Measurements from ENCODE around the gene OLFM4. TPM values are rescaled to one million over a fixed set of nuclear protein-coding genes. Genes with fewer than 3 reads are reported as not detected.

OLFM4 gene
- total and polyA plus RNA-seq, 4 donors = 0.39 to 38.8 (median 1.6) TPM

DNA sequence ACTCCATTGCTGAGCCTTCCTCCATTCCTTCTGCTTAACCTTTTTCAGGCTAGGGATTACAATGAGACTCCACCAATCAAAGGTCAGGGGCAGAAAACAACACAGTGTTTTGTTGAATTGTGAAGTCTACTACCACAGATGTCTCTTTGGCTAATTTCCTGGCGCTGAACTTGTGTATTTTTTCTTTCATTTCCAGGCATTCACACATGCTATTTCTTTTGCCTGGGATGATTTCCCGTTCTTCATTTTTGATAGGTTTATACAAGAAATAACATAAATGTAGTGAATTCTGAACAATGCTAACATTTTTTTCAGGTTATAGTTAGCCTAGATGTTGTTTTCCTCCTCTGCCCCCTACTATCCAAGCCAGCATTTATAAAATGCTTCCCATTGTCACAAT, 64.3 kb downstream of the OLFM4 start:
- Histone ChIP-seq H3K4me3 (ENCODE audit: low read length in 2 of 2) (no peak overlapping the region), H3K27ac (ENCODE audit: low read depth in 1 of 2, low read length in 2 of 2) (no peak overlapping the region), H3K9me3 (ENCODE audit: control insufficient read depth, low read length) (no peaks in the 10 kb centered on the region), H3K4me1 (ENCODE audit: control insufficient read depth in 1 of 2, insufficient read depth in 2 of 2, low read length in 2 of 2) (no peaks in the 10 kb centered on the region), H3K36me3 (ENCODE audit: control insufficient read depth in 1 of 2, insufficient read depth in 2 of 2, low read length in 1 of 2) (no peaks in the 10 kb centered on the region), H3K27me3 (ENCODE audit: control insufficient read depth in 1 of 2, insufficient read depth in 2 of 2, low read length in 1 of 2) (no peaks in the 10 kb centered on the region)
- 51 to 67% methylated on average over 2 of the region's 2 CpGs for WGBS, 2 donors
- no peak for DNase-seq
- intact Hi-C loops (cut with DNase I) = no loop called here
- ATAC-seq (ENCODE audit: low FRiP score) = no peak

- peaks cover 0 to 1% of the 10 kb centered on the region in 2 donors for H3K27me3 ChIP-seq (ENCODE audit: control insufficient read depth in 1 of 2, insufficient read depth in 2 of 2, low read length in 1 of 2)
- H3K4me3 ChIP-seq (ENCODE audit: low read length in 2 of 2) = no peak overlapping the region
- H3K36me3 ChIP-seq (ENCODE audit: control insufficient read depth in 1 of 2, insufficient read depth in 2 of 2, low read length in 1 of 2) = no peaks in the 10 kb centered on the region
- intact Hi-C loops (cut with DNase I) = no loop called here
- H3K27ac ChIP-seq (ENCODE audit: low read depth in 1 of 2, low read length in 2 of 2) = no peak overlapping the region
- H3K9me3 ChIP-seq (ENCODE audit: control insufficient read depth, low read length) = no peaks in the 10 kb centered on the region
- DNase-seq (no peak), ATAC-seq (ENCODE audit: low FRiP score) (no peak)
- no peaks in the 10 kb centered on the region for H3K4me1 ChIP-seq (ENCODE audit: control insufficient read depth in 1 of 2, insufficient read depth in 2 of 2, low read length in 2 of 2)
These were observed 69.8 kb downstream of the OLFM4 start for GRCh38 chr13:53098455-53098854.

DNA sequence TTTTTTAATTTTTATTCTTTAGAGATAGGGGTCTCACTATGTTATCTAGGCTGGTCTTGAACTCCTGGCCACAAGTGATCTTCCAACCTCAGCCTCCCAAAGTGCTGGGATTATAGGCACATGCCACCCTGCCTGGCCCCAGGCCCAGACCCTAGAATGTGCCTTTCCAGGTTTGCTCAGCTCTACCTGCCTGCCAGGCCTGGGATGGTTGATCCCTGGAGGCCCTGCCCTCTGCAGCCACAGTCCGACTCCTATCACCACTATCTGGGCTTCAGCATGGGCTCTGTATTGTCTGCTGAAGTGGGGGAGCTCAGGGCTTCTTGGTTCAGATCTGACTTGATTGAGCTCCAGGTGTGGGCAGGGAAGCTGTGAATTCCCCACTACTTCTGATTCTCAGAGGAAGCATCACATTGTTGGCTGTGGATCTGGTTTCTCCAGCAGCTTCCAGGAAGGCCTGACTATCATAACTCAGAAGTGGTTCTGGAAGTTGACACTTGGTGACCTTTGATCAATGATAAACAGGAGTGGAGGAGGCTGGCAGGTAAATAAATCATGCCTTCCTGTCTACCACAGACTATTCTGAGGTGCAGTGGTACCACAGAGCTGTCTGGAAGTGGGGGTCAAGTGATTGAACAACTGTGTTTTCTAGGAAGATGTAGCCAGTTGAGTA, 71.9 kb downstream of the OLFM4 start:
- no peak for ATAC-seq (ENCODE audit: low FRiP score)
- intact Hi-C loops (cut with DNase I) = no loop called here

More for the DNA sequence above, 71.9 kb downstream of the OLFM4 start:
- Histone ChIP-seq H3K4me1 (ENCODE audit: control insufficient read depth in 1 of 2, insufficient read depth in 2 of 2, low read length in 2 of 2) (no peaks in the 10 kb centered on the region), H3K9me3 (ENCODE audit: control insufficient read depth, low read length) (no peaks in the 10 kb centered on the region), H3K27me3 (ENCODE audit: control insufficient read depth in 1 of 2, insufficient read depth in 2 of 2, low read length in 1 of 2) (peaks cover 0 to 1% of the 10 kb centered on the region in 2 donors), H3K36me3 (ENCODE audit: control insufficient read depth in 1 of 2, insufficient read depth in 2 of 2, low read length in 1 of 2) (no peaks in the 10 kb centered on the region), H3K27ac (ENCODE audit: low read depth in 1 of 2, low read length in 2 of 2) (no peak overlapping the region), H3K4me3 (ENCODE audit: low read length in 2 of 2) (no peak overlapping the region)
- WGBS, 2 donors = 95 to 96% methylated on average over 1 of the region's 1 CpG
- DNase-seq = no peak

Other genes with a start within 250 kb of the OLFM4 start
- under 1 TPM in 1 of 2 donors, not detected in 1; 0.21 TPM for gene PCDH8, start 180.2 kb upstream of the OLFM4 start, total RNA-seq
- not detected for gene PCDH8, start 180.2 kb upstream of the OLFM4 start, polyA plus RNA-seq